K562 (cell line): ENCODE data around the gene RNF44. TPM values are rescaled to one million over a fixed set of nuclear protein-coding genes. Genes with fewer than 3 reads are reported as not detected.

Experiments
- CBX5 ChIP-seq: IDR thresholded peaks from 2 replicates; pipeline ENCODE4 v1.6.1; 2014; ENCODE audit warnings: low read depth, borderline replicate concordance
- CEBPG ChIP-seq, 3 experiments: fragments of 200-800 bp in 1 of 3; sonication (Bioruptor generic) in 1 of 3; sonication (generic) in 1 of 3; formaldehyde crosslinking in 1 of 3; IDR thresholded peaks in 2 of 3; conservative IDR thresholded peaks in 1 of 3; 2 replicates each; pipeline versions ENCODE4 v1.6.1 to v1.8.0; 2016 to 2022; ENCODE audit warnings: missing compliant biosample characterization in 2 of 3, missing genetic modification characterization in 2 of 3, mild to moderate bottlenecking in 1 of 3, missing genetic modification reagents in 1 of 3
- ELF1 ChIP-seq: fragments of 200-800 bp; sonication (Bioruptor generic); IDR thresholded peaks from 2 replicates; pipeline ENCODE4 v1.6.1; 2016; ENCODE audit warnings: missing genetic modification characterization, missing compliant biosample characterization
- ESRRA ChIP-seq: fragments of 450-650 bp; IDR thresholded peaks from 2 replicates; pipeline ENCODE4 v1.6.1; 2014; ENCODE audit warnings: low read depth, mild to moderate bottlenecking, moderate library complexity, borderline replicate concordance
- ETS1 ChIP-seq: conservative IDR thresholded peaks from 2 replicates; pipeline ENCODE4 v1.6.1; 2011; ENCODE audit warnings: low read depth, mild to moderate bottlenecking, low read length; ENCODE audit not compliant: control insufficient read depth
- HMG20B ChIP-seq: fragments of 250-450 bp; sonication (Bioruptor Pico); IDR thresholded peaks from 2 replicates; pipeline ENCODE4 v1.5.0; 2021; ENCODE audit warnings: mild to moderate bottlenecking
- HNRNPK ChIP-seq: fragments of 200-400 bp; formaldehyde crosslinking; IDR thresholded peaks from one replicate; pipeline ENCODE4 v1.6.1; 2018; ENCODE audit warnings: mild to moderate bottlenecking, low read depth, low read length; ENCODE audit not compliant: poor library complexity, severe bottlenecking
- HNRNPLL ChIP-seq: fragments of 200-400 bp; formaldehyde crosslinking; IDR thresholded peaks from 2 replicates; pipeline ENCODE4 v1.6.1; 2017; ENCODE audit warnings: low read length, low read depth, mild to moderate bottlenecking; ENCODE audit not compliant: poor library complexity, severe bottlenecking
- KLF6 ChIP-seq: fragments of 250-450 bp; sonication (Bioruptor Pico); IDR thresholded peaks from 2 replicates; pipeline ENCODE4 v1.4.0; 2020; ENCODE audit warnings: mild to moderate bottlenecking, moderate library complexity, borderline replicate concordance
- MCM2 ChIP-seq: fragments of 450-650 bp; IDR thresholded peaks from 2 replicates; pipeline ENCODE4 v1.6.1; 2017; ENCODE audit warnings: low read depth, mild to moderate bottlenecking
- MTA3 ChIP-seq: fragments of 450-650 bp; formaldehyde crosslinking; IDR thresholded peaks from 2 replicates; pipeline ENCODE4 v1.6.1; 2017; ENCODE audit warnings: mild to moderate bottlenecking, borderline replicate concordance
- NFE2L1 ChIP-seq: fragments of 450-650 bp; IDR thresholded peaks from 2 replicates; pipeline ENCODE4 v1.6.1; 2016; ENCODE audit warnings: missing genetic modification characterization, low read depth, mild to moderate bottlenecking, missing compliant biosample characterization, moderate library complexity, borderline replicate concordance
- RBM34 ChIP-seq: fragments of 200-400 bp; formaldehyde crosslinking; IDR thresholded peaks from 2 replicates; pipeline ENCODE4 v1.6.1; 2018; ENCODE audit warnings: low read length, borderline replicate concordance; ENCODE audit not compliant: insufficient read depth
- SIN3A ChIP-seq, 2 experiments: fragments of 150-350 bp in 1 of 2; IDR thresholded peaks; 2 replicates each; pipeline ENCODE4 v1.6.1; 2011 to 2016; ENCODE audit warnings: borderline replicate concordance in 2 of 2, low read depth in 2 of 2, low read length in 2 of 2, mild to moderate bottlenecking in 2 of 2, moderate library complexity in 2 of 2; ENCODE audit not compliant: control insufficient read depth in 1 of 2
- SMARCC2 ChIP-seq: fragments of 450-650 bp; IDR thresholded peaks from 2 replicates; pipeline ENCODE4 v1.6.1; 2017; ENCODE audit warnings: antibody characterized with exemption, moderate library complexity, mild to moderate bottlenecking, low read depth
- SUPT5H ChIP-seq: fragments of 450-650 bp; IDR thresholded peaks from 2 replicates; pipeline ENCODE4 v1.6.1; 2016
- ZKSCAN8 ChIP-seq: fragments of 200-800 bp; sonication (Bioruptor generic); IDR thresholded peaks from 2 replicates; pipeline ENCODE4 v1.6.1; 2016; ENCODE audit warnings: missing genetic modification characterization, missing compliant biosample characterization
- ZNF175 ChIP-seq: fragments of 200-800 bp; sonication (Bioruptor generic); IDR thresholded peaks from 2 replicates; pipeline ENCODE4 v1.6.1; 2016; ENCODE audit warnings: low read depth, mild to moderate bottlenecking, missing genetic modification characterization, missing compliant biosample characterization
- ZNF253 ChIP-seq: fragments of 250-450 bp; sonication (Bioruptor Pico); conservative IDR thresholded peaks from 2 replicates; pipeline ENCODE4 v1.6.1; 2021; ENCODE audit warnings: mild to moderate bottlenecking
- polyA plus RNA-seq, 8 experiments: library from polyadenylated mRNA; depleted of rRNA in 4 of 8; stranded (reverse) in 5 of 8; unstranded in 3 of 8; fragments of >200 nt; fragmentation: Nextera tagmentation in 2 of 8; fragmentation: Illumina TruSeq in 1 of 8; extraction: Ambion mirVana in 2 of 8; extraction: Trizol in 1 of 8; gene quantifications; 2 replicates each; pipeline versions ENCODE4 v1.2.1 to v1.2.3, GENCODE V29; 2011 to 2014; ENCODE audit warnings: inconsistent platforms in 1 of 8, missing spikeins in 1 of 8
- total RNA-seq, 7 experiments: library from RNA; depleted of rRNA in 6 of 7; stranded (reverse); fragments of >200 nt in 6 of 7; fragmentation: Illumina TruSeq in 2 of 7; extraction: Trizol in 2 of 7; gene quantifications; 2 replicates each; pipeline versions ENCODE4 v1.2.1 to v1.2.3, GENCODE V29; 2011 to 2021; ENCODE audit warnings: low replicate concordance in 1 of 7
- TF ChIP-seq, protein P1 (sequence below): fragments of 150-350 bp; IDR thresholded peaks from 2 replicates; pipeline ENCODE4 v1.6.1; 2014; ENCODE audit warnings: low read depth, mild to moderate bottlenecking, low read length, borderline replicate concordance
- TF ChIP-seq, protein P2 (sequence below): fragments of 450-650 bp; IDR thresholded peaks from 2 replicates; pipeline ENCODE4 v1.7.1; 2018; ENCODE audit warnings: mild to moderate bottlenecking, low read depth; ENCODE audit not compliant: partially characterized antibody

RNF44 gene
- total and polyA plus RNA-seq, 9 of the 15 experiments (the other 6 are each of a cell fraction or from before 2014, with no cell fraction given), result 1.6 to 82.6 (median 7.4) TPM

- TF ChIP-seq, protein P1, sequence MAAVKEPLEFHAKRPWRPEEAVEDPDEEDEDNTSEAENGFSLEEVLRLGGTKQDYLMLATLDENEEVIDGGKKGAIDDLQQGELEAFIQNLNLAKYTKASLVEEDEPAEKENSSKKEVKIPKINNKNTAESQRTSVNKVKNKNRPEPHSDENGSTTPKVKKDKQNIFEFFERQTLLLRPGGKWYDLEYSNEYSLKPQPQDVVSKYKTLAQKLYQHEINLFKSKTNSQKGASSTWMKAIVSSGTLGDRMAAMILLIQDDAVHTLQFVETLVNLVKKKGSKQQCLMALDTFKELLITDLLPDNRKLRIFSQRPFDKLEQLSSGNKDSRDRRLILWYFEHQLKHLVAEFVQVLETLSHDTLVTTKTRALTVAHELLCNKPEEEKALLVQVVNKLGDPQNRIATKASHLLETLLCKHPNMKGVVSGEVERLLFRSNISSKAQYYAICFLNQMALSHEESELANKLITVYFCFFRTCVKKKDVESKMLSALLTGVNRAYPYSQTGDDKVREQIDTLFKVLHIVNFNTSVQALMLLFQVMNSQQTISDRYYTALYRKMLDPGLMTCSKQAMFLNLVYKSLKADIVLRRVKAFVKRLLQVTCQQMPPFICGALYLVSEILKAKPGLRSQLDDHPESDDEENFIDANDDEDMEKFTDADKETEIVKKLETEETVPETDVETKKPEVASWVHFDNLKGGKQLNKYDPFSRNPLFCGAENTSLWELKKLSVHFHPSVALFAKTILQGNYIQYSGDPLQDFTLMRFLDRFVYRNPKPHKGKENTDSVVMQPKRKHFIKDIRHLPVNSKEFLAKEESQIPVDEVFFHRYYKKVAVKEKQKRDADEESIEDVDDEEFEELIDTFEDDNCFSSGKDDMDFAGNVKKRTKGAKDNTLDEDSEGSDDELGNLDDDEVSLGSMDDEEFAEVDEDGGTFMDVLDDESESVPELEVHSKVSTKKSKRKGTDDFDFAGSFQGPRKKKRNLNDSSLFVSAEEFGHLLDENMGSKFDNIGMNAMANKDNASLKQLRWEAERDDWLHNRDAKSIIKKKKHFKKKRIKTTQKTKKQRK, result no peak
- no peak for TF ChIP-seq SUPT5H
- no peak for TF ChIP-seq ETS1
- TF ChIP-seq ZNF253 (CRISPR knock-in tag), result no peak
- TF ChIP-seq, protein P2, sequence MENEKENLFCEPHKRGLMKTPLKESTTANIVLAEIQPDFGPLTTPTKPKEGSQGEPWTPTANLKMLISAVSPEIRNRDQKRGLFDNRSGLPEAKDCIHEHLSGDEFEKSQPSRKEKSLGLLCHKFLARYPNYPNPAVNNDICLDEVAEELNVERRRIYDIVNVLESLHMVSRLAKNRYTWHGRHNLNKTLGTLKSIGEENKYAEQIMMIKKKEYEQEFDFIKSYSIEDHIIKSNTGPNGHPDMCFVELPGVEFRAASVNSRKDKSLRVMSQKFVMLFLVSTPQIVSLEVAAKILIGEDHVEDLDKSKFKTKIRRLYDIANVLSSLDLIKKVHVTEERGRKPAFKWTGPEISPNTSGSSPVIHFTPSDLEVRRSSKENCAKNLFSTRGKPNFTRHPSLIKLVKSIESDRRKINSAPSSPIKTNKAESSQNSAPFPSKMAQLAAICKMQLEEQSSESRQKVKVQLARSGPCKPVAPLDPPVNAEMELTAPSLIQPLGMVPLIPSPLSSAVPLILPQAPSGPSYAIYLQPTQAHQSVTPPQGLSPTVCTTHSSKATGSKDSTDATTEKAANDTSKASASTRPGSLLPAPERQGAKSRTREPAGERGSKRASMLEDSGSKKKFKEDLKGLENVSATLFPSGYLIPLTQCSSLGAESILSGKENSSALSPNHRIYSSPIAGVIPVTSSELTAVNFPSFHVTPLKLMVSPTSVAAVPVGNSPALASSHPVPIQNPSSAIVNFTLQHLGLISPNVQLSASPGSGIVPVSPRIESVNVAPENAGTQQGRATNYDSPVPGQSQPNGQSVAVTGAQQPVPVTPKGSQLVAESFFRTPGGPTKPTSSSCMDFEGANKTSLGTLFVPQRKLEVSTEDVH, result no peak
- no peak for TF ChIP-seq HNRNPK
- TF ChIP-seq SMARCC2, result no peak
- no peak for TF ChIP-seq SIN3A (IDR thresholded peaks at IDR 0.05; ENCODE audit: borderline replicate concordance in 2 of 2, control insufficient read depth in 1 of 2, low read depth in 2 of 2, low read length in 2 of 2)
- no peak for TF ChIP-seq ESRRA
- peak; percentile 98 for TF ChIP-seq ZNF175 (CRISPR knock-in tag)
- TF ChIP-seq CBX5, result no peak
- TF ChIP-seq RBM34, result no peak
- TF ChIP-seq CEBPG (CRISPR knock-in tag; IDR thresholded peaks at IDR 0.05), result peak; percentile 98
- peak; percentile 61 to 93 for TF ChIP-seq CEBPG (tag; conservative IDR thresholded peaks at IDR 0.05 in 1 of 2, IDR thresholded peaks at IDR 0.05 in 1 of 2)
- TF ChIP-seq HNRNPLL, result no peak
- TF ChIP-seq MTA3, result no peak; the same call in 1 of the 2 replicates
- peak; percentile 91 for TF ChIP-seq KLF6 (CRISPR knock-in tag)
- TF ChIP-seq ZKSCAN8 (CRISPR knock-in tag), result no peak; the same call in 1 of the 2 replicates
- TF ChIP-seq MCM2, result no peak
- TF ChIP-seq ELF1 (tag), result no peak; the same call in 1 of the 2 replicates
- no peak for TF ChIP-seq NFE2L1
- no peak for TF ChIP-seq HMG20B (CRISPR knock-in tag)
These were observed 3.3 kb upstream of the RNF44 start (continued) for GRCh38 chr5:176540476-176540899.
